Endometrial microvascular endothelial cells (primary cell): ENCODE results near the gene FCRL3. TPM values are rescaled to one million over a fixed set of nuclear protein-coding genes. Genes with fewer than 3 reads are reported as not detected.

Experiments used
- in situ Hi-C: cut with HindIII; loops from 2 replicates; pipeline ENCODE4 v1.10.0; 2017; ENCODE audit warnings: low sequenced_read_pairs, low pct_unique_long_range_greater_than_20kb; ENCODE audit errors: inconsistent ontology term
- total RNA-seq: library from RNA; depleted of rRNA; stranded (reverse); fragments of >200 nt; gene quantifications from one replicate; pipeline ENCODE4 v1.2.3, GENCODE V29; 2015; ENCODE audit errors: inconsistent ontology term

The FCRL3 gene
- total RNA-seq, 1 donor from 2014 or later = not detected

DNA sequence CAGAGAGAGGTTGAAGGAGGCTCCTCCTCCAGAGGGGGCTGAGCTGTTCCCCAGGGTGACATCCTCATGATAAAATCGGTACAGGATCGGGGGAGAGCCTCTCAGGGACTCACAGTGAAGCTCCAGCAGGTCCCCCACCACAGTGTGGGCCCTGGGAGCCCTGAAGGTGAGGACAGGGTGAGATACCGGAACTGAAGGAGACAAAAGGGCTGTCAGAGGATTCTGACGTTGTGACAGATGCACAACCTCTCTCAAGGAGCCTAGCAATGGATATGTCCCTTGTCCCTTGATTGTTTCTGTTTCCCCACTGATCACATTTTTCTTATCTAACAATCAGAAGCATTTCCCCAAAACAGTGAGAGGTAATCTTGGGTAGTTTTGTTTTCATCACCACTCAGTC is 5.2 kb downstream of the FCRL3 start:
- in situ Hi-C loops = no loop called here

DNA sequence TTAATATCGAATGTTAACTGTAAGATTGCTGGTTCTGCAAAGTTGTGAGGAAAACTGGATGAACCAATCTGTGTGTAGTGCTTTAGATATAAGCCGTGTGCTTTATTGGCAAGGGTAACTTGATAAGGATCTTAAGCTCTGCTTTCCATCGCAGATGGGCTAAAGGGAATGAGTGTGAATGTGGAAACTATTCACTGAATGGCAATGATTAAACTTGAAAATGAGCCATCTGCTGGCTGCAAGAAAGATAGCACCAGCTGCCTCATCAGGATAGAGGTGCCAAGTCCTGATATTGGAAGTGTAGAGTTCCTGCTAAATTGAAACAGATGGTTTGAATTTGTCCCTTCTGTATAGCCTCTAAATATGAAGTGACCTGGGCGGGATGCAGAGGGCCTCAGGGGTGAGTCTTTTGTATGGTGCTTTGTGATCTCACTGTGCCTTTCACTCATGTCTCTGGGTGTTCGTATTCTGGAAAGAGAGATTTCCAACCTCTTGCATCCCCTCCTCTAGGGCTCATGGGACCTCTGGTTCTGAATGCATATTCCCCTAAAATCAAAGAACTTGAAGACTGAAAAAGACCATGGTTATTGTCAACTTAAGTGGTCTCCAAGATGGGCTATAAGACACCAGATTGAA is 9.2 kb downstream of the FCRL3 start:
- in situ Hi-C loops = no loop called here

DNA sequence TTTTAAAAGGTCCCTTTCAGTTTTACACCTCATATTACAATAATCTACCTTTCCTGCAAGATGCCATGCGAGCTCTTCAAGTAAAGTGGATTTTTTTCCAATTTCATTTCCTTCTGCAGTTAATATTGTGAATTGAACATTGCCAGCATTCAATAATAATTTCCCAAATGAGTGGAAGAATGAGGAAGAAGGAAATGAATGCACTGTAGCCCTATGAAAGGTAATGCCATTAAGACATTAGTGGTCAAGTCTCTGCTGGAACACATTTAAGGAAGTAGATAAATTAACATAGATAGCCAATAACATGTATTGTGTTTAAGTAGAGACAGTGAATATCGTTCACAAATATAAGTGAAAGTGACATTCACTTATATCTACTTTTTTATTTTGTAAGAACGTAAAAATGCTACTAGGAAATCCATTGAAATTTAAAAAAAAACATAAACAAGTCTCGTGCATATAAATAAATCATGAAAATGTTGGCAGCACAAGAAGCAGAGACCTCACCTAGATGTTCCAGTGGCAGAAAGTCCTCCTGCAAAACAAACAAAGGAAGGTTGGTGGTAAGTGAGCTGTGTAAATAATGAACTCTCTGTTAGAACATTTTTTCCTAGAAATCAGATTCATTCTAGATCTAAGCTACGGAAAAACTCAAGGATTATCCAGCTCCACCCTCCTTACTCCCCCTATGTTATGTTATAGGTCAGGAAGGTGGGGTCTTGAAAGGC is 17.7 kb downstream of the FCRL3 start:
- in situ Hi-C loops = no loop called here

DNA sequence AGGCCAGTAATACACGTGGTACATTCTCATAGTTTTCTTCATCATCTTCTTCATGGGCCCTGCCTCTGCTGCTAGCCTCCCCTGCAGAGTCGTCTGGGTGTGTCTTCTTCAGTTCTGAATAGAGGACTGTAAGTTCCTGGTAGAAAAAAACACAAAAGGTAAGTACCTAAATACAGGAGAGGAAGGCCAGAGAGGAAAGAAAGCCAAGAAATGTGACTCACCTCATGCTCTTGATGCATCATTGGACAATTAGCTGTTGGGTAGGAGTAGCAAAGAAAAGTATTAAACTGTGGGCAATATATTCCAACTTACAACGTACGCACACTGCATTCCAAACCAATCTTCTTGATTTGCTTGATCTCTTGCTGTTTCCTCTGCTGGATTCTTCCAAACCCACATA is 21.8 kb downstream of the FCRL3 start:
- in situ Hi-C loops = no loop called here

DNA sequence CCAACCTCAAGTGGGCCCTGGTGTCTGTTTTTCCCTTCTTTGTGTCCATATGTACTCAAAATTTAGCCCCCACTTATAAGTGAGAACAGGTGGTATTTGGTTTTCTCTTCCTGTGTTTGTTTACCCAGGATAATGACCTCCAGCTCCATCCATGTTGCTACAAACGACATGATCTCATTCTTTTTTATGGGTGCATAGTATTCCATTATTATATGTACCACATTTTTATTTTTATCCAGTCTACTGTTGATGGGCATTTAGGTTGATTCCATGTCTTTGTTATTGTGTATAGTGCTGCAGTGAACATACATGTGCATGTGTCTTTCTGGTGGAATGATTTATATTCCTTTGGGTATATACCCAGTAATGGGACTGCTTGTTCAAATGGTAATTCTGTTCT is 27.6 kb downstream of the FCRL3 start:
- in situ Hi-C loops = no loop called here

DNA sequence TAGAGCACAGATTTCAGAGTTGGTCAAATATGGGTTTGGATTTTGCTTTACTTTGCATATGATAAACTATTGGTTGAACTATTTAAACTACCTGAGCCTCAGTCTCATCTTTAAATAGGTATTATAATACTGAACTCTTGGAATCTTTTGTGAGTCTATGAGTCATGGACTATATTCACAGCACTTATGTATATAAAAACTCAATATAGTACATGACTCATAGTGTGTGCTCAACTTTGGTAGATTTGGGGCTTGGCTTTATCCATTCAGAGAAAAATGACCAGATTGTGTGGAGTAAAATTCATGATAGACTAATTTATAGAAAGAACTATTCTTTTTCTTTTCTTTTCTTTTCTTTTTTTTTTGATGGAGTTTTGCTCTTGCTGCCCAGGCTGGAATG is 28.7 kb downstream of the FCRL3 start:
- in situ Hi-C loops = no loop called here

DNA sequence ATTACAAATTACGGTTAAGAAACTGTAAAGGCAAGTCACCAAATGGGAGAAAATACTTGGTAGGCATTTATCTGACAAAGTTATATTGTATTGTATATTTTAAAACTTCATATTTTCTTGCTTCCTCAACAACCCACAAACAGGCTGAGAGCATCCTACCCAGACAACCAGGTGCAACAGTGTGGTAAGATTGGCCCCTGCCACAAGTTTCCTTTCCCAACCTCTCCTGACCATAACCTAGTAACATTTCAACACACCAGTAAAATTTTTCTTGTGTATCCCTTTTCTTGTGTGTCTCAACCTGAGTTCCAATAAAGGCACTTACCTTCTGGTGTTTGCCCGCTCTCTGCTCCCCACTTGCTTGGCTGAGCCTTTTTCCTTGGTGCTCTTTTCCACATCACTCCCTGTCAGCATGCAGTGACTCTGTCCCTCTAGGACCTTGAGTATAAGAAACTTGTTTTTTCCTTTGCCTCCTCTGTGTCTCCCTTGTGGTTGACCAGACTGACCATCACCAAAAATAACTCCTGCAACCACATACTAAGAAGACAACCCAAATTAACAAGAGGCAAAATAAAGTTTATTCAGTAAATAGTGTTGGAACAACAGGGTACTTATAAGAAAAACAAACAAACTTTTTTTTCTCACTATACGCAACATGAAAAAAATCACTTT is 40.9 kb downstream of the FCRL3 start:
- in situ Hi-C loops = no loop called here

DNA sequence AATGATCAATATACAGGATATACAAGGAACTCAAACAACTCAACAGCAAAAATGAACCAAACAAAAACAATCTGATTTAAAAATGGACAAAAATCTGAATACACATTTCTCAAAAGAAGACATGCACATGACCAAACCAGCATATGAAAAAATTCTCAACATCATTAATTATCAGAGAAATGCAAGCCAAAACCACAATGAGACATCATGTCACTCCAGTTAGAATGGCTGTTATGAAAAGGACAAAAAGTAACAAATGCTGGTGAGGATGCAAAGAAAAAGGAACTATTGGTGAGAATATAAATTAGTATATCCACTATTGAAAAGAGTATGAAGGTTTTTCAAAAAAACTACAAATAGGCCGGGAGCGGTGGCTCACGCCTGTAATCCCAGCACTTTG is 42.0 kb downstream of the FCRL3 start:
- in situ Hi-C loops = no loop called here

DNA sequence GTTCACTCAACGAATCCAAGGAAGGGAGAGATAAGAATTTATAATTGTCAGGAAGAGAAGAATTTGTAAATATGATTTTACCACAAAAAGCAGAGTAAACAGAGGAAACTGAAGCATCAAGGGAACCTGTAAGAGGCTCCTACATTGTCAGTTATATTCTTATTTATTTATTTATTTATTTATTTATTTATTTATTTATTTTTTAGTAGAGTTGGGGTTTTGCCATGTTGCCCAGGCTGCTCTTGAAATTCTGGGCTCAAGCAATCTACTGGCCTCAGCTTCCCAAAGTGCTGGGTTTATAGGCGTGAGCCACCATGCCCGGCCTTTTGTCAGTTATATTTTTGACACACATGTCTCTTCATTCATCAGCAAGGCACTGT is 47.1 kb downstream of the FCRL3 start:
- in situ Hi-C loops = no loop called here

DNA sequence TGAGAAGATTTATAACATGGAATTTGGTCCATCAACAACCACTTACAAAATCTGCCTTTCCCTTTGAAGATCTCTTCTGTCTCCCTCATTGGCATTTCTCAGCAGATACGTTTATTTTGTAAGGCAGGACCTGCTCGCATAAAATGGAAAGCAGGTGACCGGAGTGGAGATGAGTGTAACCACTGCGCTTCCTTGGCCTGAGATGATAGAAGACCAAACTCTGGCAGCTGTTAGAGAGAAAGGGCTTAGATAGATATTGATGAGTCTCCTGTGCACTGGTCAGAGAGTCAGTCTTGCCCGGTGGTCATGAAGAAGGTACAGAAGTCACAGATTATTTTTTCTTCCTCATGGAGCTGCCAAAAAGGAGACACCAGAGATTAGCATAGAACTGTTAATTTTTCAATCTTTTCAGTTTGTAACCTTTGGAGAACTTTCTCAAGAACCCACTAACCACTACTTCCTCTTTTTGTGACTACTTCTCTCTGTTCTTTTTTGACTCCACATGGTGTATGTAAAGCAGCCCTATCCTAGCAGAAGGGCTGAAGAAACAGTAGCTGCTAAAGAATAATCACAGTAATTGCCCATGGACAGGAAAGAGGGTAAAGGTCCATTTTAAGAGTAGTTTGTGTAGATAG is 47.6 kb downstream of the FCRL3 start:
- in situ Hi-C loops = no loop called here

DNA sequence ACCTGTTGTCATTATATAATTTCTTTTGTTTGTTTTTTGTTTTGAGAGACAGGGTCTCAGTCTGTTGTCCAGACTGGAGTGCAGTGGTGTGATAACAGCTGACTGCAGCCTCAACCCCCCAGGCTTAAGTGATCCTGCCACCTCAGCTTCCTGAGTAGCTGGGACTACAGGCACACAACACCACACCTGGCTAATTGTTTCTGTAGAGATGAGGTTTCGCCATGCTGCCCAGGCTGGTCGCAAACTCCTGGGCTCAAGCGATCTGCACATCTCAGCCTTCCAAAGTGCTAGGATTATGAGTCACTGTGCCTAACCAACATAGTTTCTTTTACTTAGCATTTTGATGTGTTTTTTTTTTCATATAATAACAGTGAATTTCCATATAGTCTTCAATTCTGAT is 52.3 kb downstream of the FCRL3 start:
- in situ Hi-C loops = no loop called here

DNA sequence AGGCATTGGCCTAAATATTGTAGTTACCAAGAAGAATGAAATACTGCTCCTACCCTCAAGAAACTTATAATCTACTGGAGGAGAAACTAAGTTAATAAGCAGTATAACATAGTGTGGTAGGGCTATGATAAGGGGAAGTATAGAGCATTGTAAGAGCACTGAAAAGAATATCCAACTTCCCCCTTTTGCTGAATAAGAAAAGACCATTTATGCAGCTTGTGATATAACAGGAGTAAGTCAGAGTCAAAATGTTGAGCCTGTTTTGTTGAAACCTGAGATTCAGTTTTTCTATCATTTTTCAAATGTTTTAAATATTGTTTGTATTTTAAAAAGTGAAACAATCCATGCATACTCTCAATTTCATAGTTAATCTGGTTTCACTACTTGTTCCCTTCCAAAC is 54.4 kb downstream of the FCRL3 start:
- in situ Hi-C loops = no loop called here

DNA sequence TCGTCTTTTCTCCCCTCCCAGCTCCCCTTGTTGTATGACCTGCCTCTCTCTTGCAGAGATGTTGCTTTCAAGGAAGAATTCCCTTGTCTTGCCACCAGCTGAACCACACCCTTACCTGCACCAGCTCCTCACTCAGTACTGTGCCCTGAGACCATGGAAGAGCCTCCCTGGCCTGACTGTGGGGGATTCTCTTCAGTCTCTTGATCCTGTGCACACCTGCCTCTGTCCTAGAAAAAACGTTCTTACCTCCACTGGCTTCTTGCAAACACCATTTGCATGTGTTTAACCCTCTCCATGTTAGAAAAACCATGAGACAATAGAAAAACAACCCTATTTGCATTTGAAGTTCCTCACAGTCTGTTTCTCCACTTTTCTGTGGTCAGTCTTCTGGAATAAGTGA is 59.4 kb downstream of the FCRL3 start:
- in situ Hi-C loops = no loop called here

DNA sequence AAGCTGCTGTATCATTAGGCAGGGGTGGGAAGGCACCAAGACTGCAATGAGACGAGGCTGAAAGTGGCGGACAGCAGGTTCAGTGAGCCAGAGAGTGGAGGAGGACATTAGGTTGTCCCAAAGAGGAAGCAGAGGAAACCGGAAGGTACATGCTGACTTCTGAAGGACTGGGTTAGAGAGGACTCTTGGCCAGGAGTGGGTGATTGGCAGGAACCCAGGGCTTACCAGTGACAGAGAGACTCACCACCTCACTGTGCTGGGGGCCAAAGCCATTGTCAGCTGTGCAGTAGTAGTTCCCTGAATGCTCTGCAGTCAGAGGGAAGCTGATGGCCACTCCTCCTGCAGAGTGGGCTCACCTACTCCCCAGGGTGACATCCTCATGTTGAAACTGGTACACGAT is 60.8 kb downstream of the FCRL3 start:
- in situ Hi-C loops = no loop called here

DNA sequence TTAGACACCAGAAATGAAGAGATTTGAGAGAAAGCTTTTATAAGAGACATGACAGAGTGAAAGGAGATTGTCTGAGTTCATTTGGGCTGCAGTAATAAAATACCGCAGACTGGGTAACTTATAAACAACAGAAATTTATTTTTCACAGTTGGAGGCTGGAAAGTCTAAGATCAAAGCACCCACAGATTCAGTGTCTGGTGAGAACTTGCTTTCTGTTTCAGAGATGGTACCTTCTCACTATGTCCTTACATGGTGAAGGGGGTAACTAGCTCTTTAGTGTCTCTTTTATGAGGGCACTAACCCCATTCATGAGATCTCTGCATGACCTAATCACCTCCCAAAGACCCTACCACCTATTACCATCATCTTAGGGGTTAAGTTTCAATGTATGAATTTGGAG is 71.8 kb downstream of the FCRL3 start:
- in situ Hi-C loops = no loop called here

Other genes starting within 250 kb of the FCRL3 start
- gene FCRL5, start 148.3 kb downstream of the FCRL3 start, total RNA-seq = not detected
- gene FCRL4, start 102.7 kb downstream of the FCRL3 start, total RNA-seq = not detected
- not detected for gene FCRL2, start 76.4 kb upstream of the FCRL3 start, total RNA-seq
- not detected for gene FCRL1, start 119.4 kb upstream of the FCRL3 start, total RNA-seq
- gene CD5L, start 141.0 kb upstream of the FCRL3 start, total RNA-seq = not detected